Hypothalamus (tissue), 51 donors: ENCODE data around the gene ROBO1.
A peak's percentile ranks its signal among the peaks of the same experiment; 100 is the strongest.
"Not testable (repeated sequence)": the region's sequence is repeated elsewhere in the genome, so short reads cannot be mapped to it uniquely, and the experiment has no call there.

Source experiments
- DNase-seq, 51 donors: peaks; one replicate each; lab custom pipeline; 2025; lab: John Stamatoyannopoulos, UW

ROBO1 gene

DNA sequence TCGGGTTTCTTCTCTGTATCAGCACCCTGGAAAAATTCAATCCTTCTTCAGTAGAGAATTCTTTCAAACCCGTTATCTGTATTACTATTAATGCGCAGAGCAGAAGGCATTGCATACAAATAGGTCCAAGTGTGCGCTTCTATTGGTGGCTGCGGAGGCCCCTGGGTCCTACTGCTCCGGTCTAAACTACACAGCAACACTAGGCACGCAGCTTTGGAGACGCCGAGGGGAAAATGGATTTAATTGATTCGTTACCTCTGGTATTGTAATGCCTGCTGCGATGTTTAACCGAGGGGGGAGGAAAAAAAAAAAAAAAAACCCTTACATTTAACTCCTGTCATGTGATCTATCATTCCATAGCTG is at the start of gene ROBO1:
ROBO1 (minus strand) TSS at position 94 of the 363 bp plus-strand sequence.
- peak in 8 of 51 donors; percentile 2 to 56 (median 14) for DNase-seq

DNA sequence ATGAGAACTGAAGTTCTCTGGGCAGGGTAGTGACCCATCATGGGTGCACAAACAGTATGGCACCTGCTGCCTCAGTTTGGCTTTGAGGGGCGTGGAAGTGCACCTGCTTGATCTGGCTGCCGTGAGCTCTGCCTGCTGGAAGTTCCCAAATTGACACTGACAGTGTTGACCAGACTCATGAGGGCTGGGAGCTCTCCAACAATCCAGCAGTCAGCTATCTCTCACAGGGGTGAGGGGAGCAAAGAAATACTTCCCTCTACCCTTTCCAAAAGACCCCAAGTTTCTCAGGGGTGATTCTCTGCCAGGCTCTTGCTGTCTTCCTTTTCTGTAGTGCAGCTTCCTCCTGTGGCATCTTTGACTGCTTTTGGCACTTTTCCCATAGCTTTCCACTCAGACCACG is 49.4 kb upstream of the ROBO1 start:
- DNase-seq: no peak

DNA sequence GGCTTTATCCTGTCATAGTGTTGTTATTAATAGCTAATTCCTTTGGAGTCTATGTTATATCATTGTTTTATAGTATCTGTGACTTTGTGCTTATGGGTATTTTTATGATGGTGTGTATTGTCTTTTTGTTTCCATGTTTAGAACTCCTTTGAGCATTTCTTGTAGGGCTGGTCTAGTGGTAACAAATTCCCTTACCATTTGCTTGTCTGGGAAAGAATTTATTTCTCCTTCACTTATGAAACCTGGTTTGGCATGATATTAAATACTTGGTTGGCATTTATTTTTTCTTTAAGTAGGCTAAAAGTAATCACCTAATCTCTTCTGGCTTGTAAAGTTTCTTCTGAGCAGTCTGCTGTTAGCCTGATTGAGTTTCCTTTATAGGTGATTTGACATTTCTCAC is 47.7 kb upstream of the ROBO1 start:
- no peak for DNase-seq

DNA sequence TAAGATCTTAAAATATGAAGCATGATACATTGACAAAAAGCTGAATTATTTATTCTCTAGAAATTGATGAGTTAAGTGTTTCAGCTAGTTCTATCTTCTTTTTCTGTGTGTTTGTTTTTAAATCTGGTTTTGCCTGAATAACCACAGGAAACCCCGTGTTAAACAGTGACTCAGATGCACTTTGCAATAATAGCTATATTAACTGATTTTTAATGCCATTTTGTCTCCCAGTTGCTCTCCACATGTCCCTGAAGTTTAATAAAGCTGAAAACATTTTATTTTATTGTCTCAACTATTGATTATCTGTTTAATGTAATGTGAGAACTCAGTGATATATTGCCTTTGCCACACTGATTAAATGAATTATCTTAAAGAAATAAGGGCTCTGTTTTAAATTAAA is 42.8 kb upstream of the ROBO1 start:
- no peak for DNase-seq

DNA sequence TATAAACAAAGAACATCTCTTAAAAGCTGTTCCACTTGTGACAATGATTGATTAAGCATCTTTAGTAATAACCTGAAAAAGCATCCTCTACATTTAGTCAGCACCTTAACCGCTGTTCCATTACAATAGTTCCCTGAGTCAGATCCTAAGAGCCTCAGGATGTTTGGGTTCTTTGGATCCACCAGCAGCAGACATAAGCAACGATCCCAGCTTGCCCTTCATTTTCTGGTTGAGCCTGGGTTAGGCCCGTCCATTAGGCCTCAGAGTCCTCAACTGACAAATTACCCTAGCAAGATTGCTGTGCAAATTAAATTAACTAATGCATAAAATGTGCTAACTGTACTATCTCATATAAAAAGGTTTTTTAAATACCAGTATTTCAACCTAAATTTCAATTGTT is 42.3 kb upstream of the ROBO1 start:
- DNase-seq: no peak

DNA sequence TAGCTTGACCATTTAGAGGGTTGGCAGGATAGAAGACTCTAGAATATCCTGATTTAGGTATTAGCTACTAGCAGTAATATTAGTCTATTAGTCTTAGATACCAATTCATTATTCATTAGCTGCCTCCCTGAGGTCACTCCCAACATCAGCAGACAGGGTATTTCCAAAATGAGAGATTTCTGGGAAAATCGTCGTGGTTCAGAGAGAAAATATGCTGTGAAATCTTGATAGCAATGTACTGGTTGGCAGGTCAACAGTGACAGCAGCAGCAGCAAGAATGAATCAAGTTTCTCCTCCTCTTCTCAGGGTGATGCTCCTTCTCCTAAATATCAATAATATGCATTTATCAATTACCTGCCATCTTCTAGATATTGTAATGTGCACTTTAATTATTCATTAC is 41.3 kb upstream of the ROBO1 start:
- no peak for DNase-seq

DNA sequence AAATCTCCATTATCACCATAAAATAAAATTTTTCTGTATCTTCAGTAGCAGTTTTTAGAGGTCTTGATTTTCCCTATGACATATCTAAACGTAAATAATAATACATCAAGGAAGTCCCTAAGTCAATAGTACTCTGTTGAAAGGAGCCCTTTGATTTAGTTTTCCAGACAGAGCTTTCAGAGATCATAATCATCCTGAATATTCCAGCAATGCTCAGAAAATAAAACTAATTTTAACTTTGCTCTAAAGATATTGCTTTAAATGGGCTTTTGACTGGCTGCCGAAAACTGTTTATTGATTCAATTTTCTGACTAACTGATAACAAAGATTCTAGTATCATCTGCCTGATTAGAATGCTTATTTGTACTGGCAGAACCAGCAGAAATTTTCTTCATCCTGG is 40.7 kb upstream of the ROBO1 start:
- DNase-seq: no peak

DNA sequence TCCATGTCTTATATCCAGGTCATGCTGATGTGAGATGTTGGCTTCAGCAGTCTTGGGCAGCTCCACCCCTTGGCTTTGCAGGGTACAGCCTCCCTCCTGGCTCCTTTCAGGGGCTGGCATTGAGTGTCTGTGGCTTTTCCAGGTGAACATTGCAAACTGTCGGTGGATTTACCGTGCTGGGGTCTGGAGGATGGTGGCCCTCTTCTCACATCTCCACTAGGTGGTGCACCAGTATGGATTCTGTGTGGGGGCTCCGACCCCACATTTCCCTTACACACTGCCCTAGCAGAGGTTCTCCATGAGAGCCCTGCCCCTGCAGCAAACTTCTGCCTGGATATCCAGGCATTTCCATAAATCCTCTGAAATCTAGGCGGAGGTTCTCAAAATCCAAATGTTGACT is 22.4 kb upstream of the ROBO1 start:
- not testable (repeated sequence) for DNase-seq

DNA sequence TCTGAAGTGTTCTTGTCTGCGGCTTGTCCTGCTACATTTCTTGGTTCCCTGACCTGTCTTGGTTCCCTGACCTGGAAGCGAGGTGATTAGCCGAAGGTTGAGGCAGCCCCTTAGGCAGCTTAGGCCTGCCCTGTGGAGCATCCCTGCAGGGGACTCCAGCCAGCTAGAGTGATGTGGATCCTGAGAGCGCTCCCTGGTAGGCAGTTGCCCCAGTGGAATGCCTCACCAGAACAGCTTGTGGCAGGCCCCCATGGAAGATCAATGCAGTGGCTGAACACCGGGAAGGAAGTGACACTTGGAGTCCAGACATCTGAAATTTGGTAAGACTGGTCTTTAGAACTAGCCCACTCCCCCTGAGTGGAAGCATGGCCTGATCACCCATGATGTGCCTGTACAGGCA is 5.5 kb upstream of the ROBO1 start:
- no peak for DNase-seq

DNA sequence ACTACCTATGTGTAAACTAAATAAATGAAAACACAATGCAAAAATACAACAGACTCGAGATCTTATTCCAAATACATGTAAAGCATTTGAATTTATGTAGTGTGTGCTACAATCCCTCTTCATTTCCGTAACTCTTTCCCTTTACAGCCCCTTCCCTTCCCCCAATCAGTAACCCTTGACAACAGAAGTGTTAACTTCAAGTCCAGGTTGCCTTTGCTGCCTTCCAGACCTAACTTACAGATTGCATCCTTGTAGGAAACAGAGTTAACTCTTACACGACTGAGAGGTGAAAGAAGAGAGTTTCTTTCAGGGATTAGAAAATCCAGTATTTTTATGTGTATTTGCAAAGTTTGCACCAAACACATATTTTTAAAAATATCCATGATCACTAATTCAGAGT is 1.4 kb upstream of the ROBO1 start:
- no peak for DNase-seq

DNA sequence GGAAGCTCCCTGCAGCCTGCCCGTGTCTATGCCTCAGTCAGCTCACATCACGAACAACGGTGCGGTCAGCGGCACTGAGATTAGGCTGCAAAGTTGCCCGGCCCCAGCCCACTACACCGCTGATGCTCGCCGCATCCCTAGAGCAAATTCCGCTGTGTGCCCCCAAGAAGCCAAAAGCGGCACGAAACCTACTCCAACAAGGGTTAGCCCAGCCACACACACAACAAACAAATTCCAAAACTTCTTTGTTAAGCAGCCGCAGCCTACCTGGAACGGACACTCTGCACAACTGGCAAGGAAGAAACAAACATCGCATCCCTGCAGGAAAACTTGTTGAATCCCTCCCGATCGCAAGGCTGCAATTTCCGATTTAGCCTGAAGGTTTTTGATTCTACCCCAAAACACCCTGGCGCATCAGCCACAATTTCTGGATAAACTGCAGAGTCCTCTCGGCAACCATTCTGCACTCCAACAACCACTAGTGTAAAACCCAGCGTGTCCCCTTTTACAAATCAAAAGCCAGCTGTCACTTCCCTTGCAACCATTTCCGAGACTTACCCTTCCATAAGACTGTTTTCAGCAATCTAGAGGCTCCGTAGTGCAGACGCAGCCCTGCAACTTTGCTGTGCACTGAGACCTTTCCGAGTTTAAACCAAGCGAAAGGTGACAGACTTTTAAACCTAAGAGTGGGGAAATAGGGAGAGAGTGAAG is 449 bp downstream of the ROBO1 start:
- DNase-seq: peak in 2 of 51 donors; percentile 20 to 56

DNA sequence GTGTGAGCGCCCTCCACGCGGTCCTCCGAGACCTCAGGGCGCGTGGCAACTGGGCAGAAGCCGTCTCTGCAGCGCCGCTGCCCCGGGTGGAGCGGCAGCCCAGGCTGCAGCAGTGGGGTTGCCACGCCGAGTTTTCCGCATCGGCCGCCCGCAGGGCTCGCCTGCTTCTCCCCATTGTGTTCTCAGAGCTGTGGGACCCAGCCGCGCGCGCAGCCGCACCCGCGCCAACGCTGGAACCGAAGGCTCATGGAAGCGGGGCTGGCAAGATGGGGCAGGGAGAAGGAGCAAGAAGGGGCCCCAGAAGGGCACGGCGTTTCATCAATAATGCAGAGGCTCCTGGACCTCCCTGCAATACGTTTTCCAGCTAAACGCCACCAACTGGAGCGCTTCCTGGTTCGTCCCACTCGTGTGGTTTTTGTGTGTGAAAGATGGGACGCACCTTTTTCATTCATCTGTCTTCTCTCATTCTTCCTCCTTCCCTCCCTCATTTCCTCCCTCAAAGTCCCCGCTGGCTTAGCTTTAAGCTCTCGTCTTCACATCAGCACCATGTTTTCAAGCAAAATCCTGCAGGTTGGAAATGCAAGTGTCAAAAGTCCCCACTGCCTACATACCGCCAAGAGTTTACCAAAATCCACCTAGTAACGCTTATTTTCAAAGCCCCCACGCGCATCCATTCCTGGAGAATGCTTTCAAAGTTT is 1.2 kb downstream of the ROBO1 start:
- DNase-seq: peak in 6 of 51 donors; percentile 3 to 32 (median 6)

DNA sequence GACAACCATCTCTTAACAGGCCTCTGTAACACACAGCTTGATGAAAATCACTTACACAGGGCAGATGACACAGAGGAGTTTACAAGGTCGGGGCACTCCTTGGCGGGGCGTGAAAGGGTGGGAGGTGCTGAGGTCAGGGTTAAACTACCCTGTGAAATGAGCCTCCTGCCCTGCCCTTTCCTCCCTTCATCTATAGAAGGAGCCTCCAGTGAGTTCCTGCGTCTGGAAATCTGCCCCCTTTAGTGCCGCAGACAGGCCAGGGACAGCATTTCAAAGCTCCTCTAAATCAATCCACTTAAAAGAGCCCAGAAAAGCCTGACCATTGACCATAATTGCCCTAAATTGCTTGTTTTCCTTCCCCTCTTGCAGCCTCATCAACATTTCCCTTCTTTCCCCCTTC is 1.9 kb downstream of the ROBO1 start:
- peak in 1 of 51 donors; percentile 32 for DNase-seq

DNA sequence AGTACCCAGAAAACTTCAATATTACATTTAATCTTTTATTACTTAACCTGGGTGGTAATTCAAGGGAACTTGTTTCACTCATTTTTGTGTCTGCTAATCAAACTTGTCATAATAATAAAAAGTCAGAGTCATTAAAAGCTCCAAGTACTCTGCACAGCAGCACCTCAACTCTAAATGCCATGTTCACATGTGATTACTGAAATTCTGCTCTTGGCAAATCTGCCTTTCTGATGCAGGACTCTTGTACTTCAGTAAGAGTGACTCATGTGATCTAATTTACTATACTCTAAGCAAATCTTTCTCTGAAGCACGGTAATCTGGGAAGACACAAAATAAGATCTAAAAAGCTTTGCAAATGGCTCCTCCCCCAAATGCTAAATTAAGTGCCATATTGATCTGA is 6.4 kb downstream of the ROBO1 start:
- no peak for DNase-seq

DNA sequence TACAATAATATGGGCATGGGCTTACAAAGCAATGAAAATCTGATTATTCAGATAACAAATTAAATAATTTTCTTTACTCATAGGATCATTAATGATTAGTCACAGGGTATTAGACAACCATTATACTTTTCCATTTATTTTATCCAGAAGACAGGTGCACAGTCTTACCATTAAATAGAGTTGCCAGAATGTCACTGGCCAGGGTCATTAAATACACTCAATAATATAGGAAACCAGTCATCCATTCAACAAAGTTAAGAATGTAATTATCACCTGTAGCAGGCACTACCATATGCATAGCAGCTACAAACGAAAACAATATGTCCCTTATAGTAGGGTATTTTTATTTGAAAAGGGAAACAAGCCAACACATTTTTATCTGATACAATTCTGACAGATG is 16.1 kb downstream of the ROBO1 start:
- DNase-seq: no peak

DNA sequence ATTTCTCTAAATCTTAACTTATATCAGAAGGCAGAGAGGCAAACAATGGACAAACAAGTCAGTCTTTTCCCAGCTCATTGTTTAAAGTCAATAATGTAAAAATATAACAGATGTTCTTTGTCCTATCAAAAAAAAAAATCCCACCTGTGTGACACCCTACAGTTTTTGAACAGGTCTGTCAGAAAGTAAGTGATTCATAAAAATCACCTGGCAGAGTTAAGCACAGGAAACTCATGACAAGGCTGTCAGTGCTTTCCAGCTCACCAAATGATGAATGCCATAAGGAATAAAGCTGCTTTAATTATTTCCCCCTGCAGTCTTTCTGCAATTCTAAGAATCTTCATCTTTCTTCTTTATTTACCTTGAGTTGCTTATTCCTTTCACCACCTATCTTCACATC is 30.3 kb downstream of the ROBO1 start:
- DNase-seq: no peak

DNA sequence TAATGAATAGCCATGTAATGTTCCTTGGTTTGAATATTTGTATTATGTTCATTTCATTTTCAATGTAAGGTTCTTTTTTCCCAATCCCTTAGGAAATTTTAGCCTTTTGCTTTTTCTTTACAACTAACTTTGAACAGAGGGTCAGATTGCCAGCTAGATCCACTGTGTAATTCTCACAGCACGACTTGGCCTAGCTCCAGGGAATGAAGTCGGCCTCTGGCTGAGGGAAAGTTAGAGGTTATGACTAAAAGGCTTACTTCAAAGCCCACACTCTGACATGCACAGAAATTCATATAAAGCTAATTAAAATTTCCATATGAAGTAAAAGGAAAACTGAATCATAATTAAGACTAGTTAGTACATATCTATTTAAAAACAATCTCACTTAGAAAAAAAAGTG is 38.7 kb downstream of the ROBO1 start:
- DNase-seq: peak in 22 of 51 donors; percentile 0 to 25 (median 7)

DNA sequence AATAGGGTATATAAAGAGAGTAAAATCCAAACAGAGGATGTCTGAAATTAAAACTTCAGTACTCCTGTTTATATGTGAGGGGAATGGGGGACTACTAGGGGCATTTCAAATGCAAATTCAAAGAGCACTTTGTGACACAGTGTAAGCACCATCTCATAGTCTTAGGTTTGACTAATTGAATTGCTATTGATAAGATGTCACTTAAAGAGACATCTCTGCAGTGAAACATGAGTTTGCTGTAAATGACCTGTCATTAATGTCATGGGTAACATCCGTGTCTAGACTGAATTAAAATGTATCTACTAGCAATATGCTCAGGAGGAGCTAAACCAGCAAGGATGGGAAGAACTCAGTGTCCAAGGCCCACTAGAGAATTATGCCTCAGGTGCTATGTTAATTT is 41.0 kb downstream of the ROBO1 start:
- no peak for DNase-seq

DNA sequence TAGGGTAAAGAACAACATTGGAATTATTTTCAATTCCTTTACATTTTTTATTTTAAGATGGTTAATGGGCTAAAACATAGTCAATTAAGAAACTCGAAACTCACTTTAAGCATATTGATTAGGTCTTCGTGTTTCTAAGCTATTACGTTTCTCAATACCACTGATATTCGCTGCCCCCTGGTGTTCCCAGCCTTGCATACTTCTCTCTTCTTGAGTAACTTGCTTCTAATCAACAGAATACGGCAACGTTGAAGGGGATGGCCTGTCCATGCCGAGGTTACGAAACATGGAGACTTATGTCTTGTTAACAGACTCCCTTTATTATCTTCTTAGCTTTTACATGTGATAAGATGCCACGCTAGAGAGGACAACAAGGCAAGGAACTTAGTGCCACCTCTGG is 43.6 kb downstream of the ROBO1 start:
- no peak for DNase-seq

DNA sequence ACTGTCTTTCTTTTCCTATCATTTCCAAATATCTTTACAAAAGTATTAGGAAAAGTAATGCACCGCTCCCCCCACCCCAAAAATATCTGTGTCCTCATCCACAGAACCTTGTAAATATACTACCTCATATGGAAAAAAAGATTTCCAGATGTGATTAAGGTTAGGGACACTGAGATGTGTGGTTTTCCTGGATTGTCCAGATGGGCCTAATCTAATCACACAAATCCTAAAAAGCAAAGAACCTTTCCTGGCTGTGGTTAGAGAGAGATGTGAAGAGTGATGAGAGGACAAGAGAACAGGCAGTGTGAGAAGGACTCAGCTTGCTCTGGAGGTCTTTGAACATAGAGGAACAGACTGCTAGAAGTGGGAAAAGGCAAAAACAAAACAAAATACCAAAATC is 77.7 kb downstream of the ROBO1 start:
- DNase-seq: no peak

DNA sequence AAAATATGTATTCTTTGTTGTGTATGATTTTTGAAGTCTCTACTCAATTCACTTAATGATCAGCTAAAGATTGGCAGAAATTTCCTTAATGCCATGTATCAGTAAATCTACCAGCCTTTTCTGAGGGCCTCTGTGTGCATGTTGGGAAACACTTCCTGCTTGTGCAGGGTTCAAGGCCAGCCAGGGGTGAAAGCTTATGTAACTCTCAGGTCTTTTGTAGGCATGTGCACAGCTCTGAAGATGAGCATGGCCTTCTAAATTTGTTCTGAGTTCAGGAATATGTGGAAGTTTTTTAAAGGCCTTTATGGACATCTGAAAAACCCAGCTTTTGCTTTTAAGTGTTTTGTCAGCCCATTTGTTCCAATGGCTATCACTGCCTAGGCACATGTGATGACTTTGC is 82.7 kb downstream of the ROBO1 start:
- no peak for DNase-seq

DNA sequence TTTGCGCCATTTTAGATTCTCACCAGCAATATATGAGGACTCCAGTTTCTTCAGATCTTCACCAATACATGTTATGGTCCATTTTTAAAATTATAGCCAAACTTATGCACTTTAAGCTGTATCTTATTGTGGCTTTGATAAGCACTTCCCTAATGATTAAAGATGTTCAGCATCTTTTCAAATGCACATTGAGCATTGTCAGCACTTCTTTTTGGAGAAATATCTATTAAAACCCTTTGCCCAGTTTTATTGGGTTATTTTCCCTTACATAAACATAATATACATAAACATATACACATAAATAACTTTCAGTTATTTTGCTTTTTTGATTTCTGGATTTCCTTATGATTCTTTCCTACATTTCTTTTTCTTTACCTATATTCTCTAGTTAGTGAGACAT is 83.8 kb downstream of the ROBO1 start:
- no peak for DNase-seq

DNA sequence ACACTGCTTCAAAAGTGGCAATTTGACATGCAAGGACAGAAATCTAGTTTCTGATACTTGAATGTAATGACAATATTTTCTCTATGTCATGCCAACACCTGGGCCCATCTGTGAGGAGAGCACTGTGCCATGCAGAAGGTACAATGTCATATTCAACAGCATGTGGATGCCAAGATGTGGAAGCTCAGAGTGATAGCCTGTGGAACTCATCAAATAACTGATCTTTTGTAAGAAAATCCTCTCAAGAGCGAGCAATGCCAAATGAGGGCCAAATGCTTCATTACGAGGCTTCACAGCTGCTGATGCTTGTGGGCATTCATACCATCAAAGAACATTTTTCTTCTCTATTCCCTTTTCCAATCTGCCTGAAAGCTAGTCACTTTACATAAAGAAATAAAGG is 95.1 kb downstream of the ROBO1 start:
- no peak for DNase-seq
